Non-pigmented ciliary epithelial cell (primary cell): ENCODE measurements around the gene DNAAF2.
"Not testable (repeated sequence)": the region's sequence is repeated elsewhere in the genome, so short reads cannot be mapped to it uniquely, and the experiment has no call there.

Experiments used
- DNase-seq: peaks from one replicate; pipeline ENCODE4 v3.0.0-alpha.2; 2010; ENCODE audit warnings: low read depth

Gene DNAAF2, protein sequence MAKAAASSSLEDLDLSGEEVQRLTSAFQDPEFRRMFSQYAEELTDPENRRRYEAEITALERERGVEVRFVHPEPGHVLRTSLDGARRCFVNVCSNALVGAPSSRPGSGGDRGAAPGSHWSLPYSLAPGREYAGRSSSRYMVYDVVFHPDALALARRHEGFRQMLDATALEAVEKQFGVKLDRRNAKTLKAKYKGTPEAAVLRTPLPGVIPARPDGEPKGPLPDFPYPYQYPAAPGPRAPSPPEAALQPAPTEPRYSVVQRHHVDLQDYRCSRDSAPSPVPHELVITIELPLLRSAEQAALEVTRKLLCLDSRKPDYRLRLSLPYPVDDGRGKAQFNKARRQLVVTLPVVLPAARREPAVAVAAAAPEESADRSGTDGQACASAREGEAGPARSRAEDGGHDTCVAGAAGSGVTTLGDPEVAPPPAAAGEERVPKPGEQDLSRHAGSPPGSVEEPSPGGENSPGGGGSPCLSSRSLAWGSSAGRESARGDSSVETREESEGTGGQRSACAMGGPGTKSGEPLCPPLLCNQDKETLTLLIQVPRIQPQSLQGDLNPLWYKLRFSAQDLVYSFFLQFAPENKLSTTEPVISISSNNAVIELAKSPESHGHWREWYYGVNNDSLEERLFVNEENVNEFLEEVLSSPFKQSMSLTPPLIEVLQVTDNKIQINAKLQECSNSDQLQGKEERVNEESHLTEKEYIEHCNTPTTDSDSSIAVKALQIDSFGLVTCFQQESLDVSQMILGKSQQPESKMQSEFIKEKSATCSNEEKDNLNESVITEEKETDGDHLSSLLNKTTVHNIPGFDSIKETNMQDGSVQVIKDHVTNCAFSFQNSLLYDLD

GRCh38 chr14:49634547-49635334, at the start of gene DNAAF2:
Gene DNAAF2 (minus strand): TSS chr14:49635244. CDS start chr14:49635149, 95 bp downstream.
- no peak for DNase-seq

DNA sequence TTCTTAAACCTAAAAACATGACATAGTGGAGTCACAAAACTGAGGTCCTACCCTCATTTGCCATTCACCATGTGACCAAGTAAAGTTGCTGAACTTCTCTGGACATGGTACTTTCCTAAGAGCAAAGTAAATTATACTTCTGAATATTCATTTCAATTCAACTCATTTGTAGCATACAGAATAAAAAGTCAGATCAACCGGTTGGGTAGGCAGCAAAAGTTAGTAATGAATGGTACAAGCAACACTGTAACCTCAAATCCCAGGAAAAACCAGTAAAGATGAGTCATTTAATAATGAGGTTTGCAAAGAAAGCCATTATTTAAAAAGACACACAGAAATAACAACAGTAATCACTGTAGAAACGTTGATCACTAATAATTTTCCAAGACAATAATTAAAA, 44.2 kb upstream of the DNAAF2 start:
- no peak for DNase-seq

DNA sequence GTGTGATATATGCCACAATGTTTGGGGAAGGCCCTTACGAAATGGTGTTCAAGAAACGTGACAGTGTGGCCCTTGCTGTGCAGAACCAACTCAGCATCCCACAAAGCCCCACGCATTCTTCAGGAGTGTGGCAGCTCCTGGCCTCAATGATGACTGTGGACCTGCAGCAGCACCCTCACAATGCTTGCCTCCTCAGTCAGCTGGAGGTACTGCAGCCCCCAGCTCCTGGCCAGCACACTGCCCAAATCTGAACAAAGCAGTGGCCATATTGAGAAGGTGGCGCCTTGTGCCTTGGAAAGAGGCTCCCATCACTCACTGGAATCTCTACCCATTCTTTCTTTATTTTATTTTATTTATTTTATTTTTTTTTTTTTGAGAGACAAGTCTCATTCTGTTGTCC, 42.6 kb upstream of the DNAAF2 start:
- no peak for DNase-seq

- no peak for DNase-seq
Observed at GRCh38 chr14:49673586-49673985, 38.5 kb upstream of the DNAAF2 start.

DNA sequence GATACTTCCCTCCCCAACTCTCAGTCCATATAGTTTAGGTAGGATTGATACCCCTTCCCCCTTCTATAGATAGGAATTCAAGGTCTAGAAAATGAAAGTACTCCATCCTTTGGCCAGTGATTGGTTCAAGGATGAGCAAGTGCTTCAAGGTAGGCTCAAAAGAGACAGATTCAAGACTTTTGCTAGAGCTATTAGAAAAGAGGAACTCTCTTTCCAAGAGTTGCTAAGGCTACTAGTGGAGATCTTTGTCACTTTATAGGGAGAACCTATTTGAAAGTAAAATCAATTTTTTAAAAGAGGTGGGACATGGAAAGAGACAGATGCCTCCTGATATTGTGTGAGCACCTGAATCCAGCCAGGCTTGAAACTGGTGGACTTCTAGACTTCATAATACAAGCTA, 35.4 kb upstream of the DNAAF2 start:
- no peak for DNase-seq

- DNase-seq = no peak
Observed at GRCh38 chr14:49659526-49660455, 24.7 kb upstream of the DNAAF2 start.

DNA sequence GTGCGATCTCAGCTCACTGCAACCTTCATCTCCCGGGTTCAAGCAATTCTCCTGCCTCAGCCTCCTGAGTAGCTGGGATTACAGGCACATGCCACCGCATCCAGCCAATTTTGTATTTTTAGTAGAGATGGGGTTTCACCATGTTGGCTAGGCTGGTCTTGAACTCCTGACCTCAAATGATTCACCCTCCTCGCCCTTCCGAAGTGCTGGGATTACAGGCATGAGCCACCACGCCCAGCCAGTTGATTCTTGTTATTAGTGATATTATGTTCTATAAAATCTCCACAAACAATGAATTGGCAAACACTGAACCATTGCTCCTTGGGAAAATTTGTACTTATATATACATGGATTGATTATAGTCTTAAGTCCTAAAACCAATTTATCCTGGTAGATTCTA, 22.5 kb upstream of the DNAAF2 start:
- DNase-seq = not testable (repeated sequence)

GRCh38 chr14:49654511-49654910, 19.5 kb upstream of the DNAAF2 start:
- DNase-seq = no peak

DNA sequence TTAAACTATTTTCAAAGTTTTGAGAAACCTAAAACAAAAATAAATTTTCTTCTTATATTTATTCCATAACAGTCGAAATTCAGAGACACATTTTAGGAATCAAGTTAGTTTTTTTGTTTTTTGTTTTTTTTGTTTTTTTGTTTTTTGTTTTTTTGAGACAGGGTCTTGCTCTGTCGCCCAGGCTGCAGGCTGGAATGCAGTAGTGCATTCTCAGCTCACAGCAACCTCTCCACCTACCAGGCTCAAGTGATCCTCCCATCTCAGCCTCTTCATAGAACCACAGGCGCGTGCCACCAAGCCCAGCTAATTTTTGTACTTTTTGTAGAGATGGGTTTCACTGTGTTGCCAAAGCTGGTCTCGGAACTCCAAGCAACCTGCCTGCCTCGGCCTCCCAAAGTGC, 18.5 kb upstream of the DNAAF2 start:
- no peak for DNase-seq

- no peak for DNase-seq
Observed at GRCh38 chr14:49642163-49642562, 7.1 kb upstream of the DNAAF2 start.

- no peak for DNase-seq
Observed at GRCh38 chr14:49641697-49642129, 6.7 kb upstream of the DNAAF2 start.

DNA sequence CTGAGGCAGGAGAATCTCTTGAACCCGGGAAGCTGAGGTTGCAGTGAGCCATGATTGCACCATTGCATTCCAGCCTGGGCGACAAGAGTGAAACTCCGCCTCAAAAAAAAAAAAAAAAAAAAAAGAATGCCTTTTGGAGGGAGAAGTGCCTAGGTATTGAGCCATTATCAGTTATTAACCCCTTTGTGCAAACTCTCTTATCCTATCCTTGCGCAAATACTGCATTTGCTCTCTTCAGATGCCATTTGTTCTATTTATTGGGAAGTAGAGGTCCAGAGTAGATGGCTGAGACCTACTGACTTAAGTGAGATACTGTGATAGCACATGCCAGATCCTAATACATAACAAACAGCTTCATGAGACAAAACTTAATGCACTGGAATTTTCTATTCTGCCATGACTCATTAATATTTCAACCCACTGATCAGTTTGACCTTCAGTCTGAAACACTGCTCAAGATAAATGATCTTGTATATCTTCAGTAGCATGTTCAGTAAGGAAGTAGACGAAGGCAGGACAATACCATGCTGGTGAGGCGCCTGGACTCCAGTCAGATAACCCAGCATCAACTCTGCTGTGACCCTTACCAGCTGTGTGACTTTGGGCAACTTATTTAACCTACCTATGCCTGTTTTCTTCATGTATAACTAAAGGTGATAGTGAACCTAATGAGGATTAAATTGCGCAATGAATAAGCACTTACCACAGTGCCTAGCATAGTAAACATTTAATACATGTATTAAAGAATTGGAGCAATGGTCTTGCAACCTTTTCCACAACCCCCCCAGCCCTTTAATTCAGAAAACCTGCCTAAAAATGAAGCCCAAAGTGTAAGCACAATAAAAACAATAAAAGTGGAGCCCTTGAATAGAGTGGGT, 5.7 kb upstream of the DNAAF2 start:
- no peak for DNase-seq

- no peak for DNase-seq
Observed at GRCh38 chr14:49637534-49638078, 2.6 kb upstream of the DNAAF2 start.

DNA sequence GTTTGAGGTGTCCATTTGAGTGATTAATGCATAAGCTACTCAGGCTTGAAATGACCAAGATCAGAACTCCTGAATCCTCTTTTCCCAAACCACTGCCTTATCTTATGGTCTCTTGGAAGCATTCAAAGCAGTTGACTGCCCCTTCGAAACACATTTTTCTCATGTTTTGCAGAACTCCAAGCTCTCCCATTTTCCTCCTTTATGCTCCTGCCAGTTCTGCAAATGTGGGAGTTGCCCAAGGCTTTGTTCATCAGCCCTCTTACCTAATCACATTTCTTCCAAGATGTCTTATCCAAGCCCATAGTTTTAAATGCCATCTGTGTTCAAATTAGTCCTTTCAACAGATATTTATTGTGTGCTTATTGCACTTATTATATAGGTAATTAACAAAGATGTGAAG, 1.8 kb upstream of the DNAAF2 start:
- no peak for DNase-seq

DNA sequence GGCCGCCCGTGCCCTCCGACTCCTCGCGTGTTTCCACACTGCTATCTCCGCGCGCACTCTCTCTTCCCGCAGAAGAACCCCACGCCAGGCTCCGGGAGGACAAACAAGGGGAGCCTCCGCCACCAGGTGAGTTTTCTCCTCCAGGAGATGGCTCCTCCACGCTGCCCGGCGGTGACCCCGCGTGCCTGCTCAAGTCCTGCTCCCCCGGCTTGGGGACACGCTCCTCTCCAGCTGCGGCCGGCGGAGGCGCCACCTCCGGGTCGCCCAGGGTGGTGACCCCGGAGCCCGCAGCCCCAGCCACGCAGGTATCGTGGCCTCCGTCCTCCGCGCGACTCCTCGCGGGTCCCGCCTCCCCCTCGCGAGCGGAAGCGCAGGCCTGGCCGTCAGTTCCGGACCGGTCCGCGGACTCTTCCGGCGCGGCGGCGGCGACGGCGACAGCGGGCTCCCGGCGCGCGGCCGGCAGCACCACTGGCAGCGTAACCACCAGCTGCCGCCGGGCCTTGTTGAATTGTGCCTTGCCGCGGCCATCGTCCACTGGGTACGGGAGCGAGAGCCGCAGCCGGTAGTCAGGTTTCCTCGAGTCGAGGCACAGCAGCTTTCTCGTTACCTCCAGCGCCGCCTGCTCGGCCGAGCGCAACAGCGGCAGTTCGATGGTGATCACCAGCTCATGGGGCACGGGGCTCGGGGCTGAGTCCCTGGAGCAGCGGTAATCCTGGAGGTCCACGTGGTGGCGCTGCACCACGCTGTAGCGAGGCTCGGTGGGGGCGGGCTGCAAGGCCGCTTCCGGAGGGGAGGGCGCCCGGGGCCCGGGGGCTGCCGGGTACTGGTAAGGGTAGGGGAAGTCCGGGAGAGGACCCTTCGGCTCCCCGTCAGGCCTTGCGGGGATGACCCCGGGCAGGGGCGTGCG, 1.2 kb downstream of the DNAAF2 start:
- peak; percentile 74 for DNase-seq

- no peak for DNase-seq
Observed at GRCh38 chr14:49623941-49624839, 10.9 kb downstream of the DNAAF2 start.

GRCh38 chr14:49623387-49623786, 11.7 kb downstream of the DNAAF2 start:
- no peak for DNase-seq
